Dedifferentiated amniotic fluid mesenchymal stem cell (primary cell): ENCODE data around the gene SORCS2.
"Not testable (repeated sequence)": the region's sequence is repeated elsewhere in the genome, so short reads cannot be mapped to it uniquely, and the experiment has no call there.

Source experiments
- DNase-seq: peaks from one replicate; pipeline ENCODE4 v3.0.0-alpha.2; 2016; ENCODE audit errors: extremely low spot score

The SORCS2 gene

GRCh38 chr4:7584098-7584497 lies 391.8 kb downstream of the SORCS2 start:
- DNase-seq = no peak

- DNase-seq = no peak
Measured at GRCh38 chr4:7584606-7585159, 392.3 kb downstream of the SORCS2 start.

- DNase-seq = no peak
Measured at GRCh38 chr4:7585768-7586167, 393.4 kb downstream of the SORCS2 start.

- DNase-seq = no peak
Measured at GRCh38 chr4:7587433-7588405, 395.4 kb downstream of the SORCS2 start.

- DNase-seq = no peak
Measured at GRCh38 chr4:7590189-7590588, 397.9 kb downstream of the SORCS2 start.

DNA sequence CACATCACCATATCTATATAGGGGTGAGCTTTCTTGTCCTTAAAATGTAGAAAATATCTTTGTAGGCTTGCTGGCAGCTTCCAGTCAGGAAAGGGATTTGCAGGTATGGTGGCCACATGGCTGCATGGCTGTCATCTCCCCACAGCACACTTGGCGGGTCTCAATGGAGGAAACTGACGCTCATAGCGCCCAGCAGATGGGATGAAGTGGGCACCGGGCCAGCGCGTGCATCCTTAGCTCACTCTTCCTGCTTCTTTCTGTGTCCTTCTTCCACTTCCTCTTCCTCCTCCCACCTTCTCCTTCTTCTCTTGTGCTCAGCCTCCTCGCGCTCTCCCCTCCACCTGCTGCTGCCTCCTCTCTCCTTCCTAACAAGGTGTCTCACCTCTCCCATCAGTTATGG lies 398.6 kb downstream of the SORCS2 start:
- DNase-seq = no peak

DNA sequence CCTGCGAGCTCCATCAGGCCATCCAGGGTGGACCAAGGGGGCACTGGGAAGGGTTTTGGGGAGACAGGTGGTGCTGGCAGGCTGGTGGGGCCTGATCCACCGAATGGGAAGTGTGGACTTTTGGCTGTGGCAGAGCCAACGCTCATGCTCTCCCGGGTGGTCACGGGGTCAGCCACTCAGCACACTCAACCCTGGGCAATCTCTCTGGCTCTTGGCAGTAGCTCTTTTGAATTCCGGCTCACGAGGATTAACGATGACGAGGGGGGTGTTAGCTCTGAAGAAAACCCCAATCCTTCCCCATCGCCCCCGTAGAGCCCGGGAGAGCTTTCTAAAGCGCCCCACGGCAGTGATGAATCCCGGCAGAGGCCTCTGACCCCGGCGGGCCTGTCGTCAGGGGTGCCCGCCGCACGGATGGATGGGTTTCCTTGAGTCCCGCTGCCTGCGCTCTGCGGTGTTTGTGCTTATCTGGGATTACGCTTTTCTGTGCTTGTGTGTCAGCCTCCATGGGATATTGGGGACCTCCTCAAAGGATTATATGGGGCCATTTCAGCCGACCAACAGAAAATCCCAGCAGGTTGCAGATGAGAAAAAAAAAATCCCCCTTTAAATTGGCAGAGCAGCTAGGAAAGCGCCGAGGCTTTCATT lies 399.2 kb downstream of the SORCS2 start:
- no peak for DNase-seq

DNA sequence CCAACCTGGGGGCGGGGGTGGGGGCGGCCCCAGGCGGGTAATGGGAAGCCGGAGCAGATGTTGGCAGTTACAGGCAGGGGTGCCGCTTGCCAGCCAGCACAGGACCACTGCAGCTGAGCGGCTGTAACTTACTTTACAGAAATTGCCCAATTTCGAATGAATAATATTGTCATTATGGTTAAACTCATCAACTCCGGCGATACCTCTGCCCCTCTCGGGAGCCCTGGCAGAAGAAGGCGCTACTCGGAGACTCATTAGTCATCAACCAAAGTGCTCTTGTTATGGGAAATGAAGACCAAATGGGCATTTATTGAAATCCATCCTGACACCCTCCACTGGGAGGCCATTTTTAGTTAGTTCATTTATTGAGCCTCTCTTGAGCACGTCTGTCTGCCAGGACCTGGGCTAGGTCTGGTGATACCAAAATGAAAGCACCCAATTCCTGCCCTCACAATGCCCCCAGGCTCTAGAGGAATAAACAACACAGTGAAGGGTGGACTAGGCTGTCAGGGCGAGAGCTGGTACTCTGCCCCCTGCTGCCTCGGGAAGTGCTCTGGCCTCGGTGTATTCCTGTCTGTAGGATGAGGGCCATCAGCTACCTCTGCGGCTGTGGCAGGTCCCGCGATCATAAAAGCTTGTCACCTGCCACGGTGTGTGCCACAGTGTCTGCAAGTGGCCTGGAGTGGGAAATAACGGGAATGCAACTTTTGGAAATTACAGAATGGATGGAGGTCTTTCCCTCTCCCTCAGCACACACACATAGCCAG lies 401.5 kb downstream of the SORCS2 start:
- DNase-seq = no peak

- DNase-seq = no peak
Measured at GRCh38 chr4:7595934-7596461, 403.7 kb downstream of the SORCS2 start.

DNA sequence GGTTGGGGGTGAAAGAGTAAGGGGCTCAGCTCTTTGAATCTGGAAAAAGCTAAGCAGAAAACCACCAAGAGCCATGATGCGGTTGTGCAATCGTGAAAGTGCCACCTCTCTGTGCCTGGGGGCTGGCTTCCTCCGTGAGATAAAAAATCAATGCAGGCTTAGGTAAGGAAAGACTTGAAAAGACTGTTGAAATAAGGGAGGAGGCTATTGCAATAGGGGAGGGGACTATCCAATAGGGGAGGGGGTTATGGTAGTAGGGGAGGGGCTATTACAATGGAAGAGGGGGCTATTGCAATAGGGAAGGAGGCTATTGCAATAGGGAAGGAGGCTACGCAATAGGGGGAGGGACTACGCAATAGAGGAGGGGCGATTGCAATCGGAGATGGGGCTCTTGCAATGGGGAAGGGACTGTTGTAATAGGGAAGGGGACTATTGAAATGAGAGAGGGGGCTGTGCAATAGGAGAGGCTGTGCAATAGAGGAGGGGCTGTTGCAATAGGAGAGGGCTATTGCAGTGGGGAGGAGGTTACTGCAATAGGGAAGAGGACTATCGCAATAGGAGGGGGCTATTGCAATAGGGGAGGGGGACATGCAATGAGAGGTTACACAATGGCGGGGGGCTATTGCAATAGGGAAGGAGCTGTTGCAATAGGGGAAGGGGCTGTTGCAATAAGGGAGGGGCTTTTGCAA lies 404.7 kb downstream of the SORCS2 start:
- DNase-seq = no peak

- no peak for DNase-seq
Measured at GRCh38 chr4:7598939-7599790, 406.8 kb downstream of the SORCS2 start.

DNA sequence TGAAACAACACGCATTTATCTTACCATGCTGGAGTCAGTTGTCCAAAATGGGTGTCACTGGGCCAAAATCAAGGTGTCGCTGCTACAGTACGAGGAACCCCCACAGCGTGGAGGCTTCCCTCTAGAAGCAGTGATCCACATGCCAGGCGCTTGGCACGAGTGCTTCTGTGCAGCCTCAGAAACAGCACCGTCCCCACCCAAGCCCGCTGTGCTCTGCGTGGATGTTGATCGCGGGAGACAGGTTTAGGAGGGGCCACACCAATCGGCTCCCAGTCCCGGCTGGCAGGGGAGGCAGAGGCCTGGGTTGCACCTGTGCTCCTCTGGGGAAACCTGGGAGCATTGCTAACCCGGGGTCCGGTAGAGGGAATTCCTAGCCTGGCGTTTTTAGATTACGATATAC lies 407.9 kb downstream of the SORCS2 start:
- DNase-seq = no peak

DNA sequence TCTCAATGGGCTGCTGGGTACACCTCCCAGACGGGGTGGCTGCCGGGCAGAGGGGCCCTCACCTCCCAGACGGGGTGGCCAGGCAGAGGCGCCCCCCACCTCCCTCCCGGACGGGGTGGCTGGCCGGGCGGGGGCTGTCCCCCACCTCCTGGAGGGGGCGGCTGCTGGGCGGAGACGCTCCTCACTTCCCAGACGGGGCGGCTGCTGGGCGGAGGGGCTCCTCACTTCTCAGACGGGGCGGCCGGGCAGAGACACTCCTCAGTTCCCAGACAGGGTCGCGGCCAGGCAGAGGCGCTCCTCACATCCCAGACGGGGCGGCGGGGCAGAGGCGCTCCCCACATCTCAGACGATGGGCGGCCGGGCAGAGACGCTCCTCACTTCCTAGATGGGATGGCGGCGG lies 409.8 kb downstream of the SORCS2 start:
- DNase-seq = not testable (repeated sequence)

DNA sequence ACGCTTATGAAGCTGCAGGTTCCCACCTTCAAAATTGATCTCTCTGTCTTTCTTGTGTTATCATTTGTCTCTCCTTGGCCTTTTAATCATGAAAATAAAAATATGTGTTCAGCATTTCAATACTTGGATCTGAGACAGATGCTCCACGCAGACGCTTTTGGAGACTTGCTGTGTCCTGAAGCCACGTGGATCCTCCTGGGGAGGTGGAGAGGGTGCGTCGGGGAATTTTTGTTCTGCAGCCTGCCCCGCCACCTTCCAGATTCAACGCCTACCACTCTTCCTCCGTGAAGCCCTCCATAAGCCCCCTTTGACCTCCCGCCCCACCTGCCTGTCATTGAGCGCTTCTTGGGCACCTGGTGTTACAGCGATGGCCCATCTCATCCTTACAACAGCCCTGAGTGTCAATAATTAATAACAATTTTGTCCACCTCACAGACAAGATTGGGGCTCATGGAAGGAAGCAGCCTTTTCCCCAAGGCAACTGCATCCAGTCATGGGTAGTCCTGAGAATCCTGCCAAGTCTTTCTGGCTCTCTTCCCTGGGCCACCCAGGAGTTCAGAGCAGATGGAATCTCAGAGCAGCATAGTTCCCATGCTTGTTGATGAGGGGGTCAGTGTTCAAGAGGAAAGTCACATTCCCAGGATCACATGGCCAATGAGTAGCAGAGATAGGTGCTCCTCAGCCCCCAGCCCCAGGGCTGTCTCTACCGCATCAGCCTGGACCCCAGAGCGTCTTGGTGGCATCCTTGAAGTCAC lies 415.0 kb downstream of the SORCS2 start:
- no peak for DNase-seq

DNA sequence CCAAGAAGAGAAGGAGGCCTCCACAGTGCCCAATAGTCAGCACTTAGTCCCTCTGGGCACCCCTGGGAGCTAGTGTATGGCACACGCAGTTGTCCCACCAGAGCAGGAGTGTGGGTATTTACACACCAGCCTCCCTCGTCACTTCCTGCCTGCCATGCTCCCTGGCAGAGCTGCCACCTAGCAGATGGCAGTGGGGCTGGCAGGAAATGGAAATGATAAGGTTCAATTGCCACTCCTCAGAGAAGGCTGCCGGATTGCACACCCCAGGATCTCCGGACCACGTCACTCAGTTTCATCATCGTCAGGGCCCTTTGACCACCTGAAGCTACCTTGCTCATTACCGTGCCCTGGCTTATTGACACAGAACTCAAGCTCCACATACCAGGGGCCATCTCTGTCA lies 415.7 kb downstream of the SORCS2 start:
- no peak for DNase-seq

DNA sequence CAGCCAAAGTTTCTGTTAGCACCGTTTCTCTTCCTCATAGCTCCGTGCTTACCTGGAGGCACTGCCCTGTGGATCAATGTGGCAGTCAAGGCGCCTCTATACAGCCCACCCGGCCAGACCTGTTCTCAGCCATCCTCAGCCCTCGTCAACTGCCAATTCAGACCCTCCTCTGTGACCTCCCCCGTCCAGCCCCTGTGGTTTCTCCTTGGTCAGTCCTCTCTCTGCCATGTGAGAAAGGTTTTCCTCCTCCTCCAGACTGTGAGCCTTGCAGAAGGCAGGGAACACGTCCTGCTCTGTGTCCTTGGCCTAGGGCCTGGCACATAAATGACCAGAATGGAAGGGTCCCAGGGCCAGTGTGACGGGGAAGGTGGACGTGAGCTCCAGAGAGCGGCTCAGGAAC lies 417.0 kb downstream of the SORCS2 start:
- no peak for DNase-seq

DNA sequence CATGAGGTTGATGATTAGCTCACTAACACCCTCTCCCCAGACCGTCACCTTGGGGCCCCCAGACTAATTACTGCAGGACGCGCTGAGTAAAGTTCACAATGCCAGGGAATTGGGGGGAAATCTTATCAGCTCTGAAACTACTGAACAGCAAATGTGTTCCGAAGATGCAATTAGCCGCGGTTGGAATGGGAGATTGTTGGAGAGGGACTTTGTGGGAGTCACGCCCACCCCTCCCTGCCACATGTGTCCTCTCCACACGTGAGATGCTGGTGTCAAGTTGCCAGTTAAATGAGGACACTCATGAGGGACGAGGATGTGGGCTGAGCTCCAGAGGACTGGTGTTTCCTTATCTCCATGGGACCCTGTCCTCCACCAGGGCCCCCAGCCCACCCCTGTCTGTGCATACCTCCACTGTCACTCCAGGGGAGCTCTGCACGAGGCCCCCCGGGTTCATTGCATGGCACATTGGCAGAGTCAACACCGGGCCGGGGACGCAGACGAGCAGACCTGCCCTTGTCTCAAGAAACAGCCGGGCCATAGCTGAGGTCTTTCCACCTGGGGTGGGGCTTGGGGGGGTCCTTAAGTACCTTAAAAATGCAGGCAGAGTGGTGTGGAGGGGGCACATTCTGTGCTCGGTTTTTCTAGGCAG lies 417.8 kb downstream of the SORCS2 start:
- DNase-seq = no peak

DNA sequence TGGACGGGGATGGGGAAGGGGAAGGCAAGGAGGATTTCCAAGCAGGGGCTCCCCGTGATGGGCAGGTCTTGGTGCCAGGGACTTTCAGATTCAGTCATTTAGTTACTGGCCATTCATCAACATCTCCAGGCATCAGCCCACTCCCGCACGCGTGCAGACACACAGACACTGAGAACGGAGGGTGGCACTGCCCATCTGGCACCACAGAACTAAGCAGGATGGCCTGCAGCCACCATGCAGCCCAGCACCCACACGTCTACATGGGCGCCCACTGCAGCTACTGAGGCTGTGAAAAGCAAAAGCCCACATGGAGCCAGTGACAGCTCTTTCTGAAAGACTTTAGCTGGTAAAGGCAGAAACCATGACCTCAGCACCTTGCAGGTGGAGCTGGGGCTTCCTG lies 418.5 kb downstream of the SORCS2 start:
- no peak for DNase-seq

GRCh38 chr4:7612311-7612897 lies 420.1 kb downstream of the SORCS2 start:
- no peak for DNase-seq
